Stimulated activated CD8-positive, alpha-beta memory T cell treated with anti-CD3 and anti-CD28 coated beads, Interleukin-7, amount 100 ng/mL, for 4 hours (primary cell): ENCODE measurements around the gene CACNA1E.
"Not testable (repeated sequence)": the region's sequence is repeated elsewhere in the genome, so short reads cannot be mapped to it uniquely, and the experiment has no call there.

Source experiments
- DNase-seq, 2 donors: peaks; one replicate each; pipeline ENCODE4 v3.0.0-alpha.2; 2020; ENCODE audit warnings: low read depth in 2 of 2

CACNA1E gene

DNA sequence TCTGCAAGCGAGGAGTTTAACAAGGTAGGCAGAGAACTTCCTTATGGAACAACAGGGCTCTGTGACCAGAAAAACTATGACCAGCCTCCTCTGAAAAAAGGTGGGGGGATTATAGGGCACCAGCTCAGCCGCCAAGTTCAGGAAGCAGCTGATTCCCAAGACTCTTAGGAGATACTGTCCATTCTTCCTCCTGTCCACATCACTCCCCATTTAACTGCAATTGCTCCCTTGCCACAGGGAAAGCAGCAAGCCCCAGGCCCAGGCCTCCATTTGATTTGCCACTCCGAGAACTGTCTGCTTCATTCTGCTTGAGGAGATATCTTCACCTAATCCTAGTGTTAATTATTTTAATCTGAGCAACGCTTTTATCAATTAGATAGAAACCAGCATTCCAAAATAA, 323.9 kb downstream of the CACNA1E start:
- DNase-seq: no peak

DNA sequence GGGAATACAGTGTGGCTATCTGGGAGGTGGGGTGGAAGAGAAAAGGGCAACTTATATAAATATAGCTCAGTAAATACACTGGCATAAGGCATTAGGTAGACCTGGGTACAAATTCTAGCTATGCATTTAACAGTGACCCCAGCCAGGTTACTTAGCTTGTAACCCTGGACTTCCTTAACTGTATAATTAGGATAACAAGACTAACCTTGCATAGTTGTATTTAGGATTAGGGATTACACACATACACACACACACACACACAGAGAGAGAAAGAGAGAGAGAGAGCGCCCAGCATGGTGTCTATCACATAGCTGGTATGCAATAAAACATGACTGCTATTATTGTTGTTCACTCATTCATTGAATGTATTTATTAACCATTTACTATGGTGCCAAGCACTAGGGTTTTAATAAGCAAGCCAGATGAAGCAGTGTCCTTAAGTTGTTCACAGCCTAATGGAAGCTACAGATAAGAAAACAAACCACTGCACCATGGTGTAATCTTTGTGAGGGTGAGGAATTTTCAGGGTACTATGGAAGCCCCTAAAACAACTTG, 326.8 kb downstream of the CACNA1E start:
- no peak for DNase-seq

DNA sequence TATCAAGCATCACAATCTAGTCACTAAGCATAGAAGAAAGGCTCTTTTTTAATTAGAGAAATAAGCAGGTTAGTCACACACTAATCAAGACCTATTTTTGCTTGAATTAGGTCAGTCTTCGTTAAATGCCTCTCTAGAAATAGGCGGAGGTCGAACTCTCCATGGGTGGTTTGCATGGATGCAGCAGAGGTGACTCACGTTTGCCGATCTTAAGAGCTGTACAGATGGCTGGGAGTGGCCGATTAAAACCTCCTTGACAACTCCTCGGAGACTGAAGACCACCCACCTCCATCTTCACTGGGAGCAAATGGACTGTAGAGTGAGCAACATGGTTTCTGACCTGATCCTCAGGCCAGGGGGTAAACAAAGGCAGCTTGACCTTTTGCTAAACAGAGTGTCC, 328.9 kb downstream of the CACNA1E start:
- DNase-seq: no peak

- DNase-seq: no peak
Measured at GRCh38 chr1:181813266-181813665, 329.9 kb downstream of the CACNA1E start.

- DNase-seq: no peak
Measured at GRCh38 chr1:181816608-181817007, 333.3 kb downstream of the CACNA1E start.

GRCh38 chr1:181817091-181817490, 333.8 kb downstream of the CACNA1E start:
- DNase-seq: no peak

GRCh38 chr1:181818459-181818858, 335.1 kb downstream of the CACNA1E start:
- DNase-seq: no peak

GRCh38 chr1:181818943-181819342, 335.6 kb downstream of the CACNA1E start:
- no peak for DNase-seq

DNA sequence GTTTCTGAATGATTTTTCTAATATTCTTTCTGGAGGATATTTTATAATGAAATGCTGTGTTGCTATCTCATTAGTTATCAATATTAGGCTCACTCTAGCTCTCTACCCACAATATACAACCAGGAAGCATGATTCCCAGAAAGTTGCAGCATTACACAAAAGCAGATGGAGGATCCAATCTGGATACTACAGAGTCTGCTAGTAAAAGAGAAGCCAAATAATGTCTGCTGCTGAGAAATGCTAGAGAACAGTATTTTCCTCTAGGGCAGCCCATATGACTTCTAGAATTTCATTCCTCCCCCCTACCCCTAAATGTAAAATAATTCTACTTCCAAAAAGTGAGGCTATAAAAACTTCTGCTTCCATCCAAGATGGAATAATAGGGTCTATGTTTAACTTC, 338.4 kb downstream of the CACNA1E start:
- DNase-seq: no peak

- not testable (repeated sequence) for DNase-seq
Measured at GRCh38 chr1:181832173-181832880, 349.0 kb downstream of the CACNA1E start.

GRCh38 chr1:181846001-181846645, 362.8 kb downstream of the CACNA1E start:
- DNase-seq: no peak

GRCh38 chr1:181846681-181847080, 363.4 kb downstream of the CACNA1E start:
- DNase-seq: no peak

GRCh38 chr1:181849071-181849470, 365.8 kb downstream of the CACNA1E start:
- no peak for DNase-seq

DNA sequence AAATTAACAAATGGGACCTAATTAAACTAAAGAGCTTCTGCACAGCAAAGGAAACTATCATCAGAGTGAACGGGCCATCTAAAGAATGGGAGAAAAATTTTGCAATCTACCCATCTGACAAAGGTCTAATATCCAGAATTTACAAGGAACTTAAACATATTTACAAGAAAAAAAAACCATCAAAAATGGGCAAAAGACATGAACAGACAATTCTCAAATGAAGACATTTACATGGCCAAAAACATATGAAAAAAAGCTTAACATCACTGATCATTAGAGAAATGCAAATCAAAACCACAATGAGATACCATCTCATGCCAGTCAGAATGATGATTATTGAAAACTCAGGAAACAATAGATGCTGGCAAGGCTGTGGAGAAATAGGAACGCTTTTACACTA, 370.9 kb downstream of the CACNA1E start:
- not testable (repeated sequence) for DNase-seq

GRCh38 chr1:181855380-181855779, 372.1 kb downstream of the CACNA1E start:
- no peak for DNase-seq
